Omental fat pad (tissue), 4 donors: ENCODE data around the gene TMEM97. TPM values are rescaled to one million over a fixed set of nuclear protein-coding genes. Genes with fewer than 3 reads are reported as not detected.

Source experiments
- ATAC-seq: fragments of 150-250 bp; one replicate; pipeline ENCODE4 v1.9.1; 2016; ENCODE audit warnings: mild to moderate bottlenecking, moderate library complexity; ENCODE audit not compliant: low FRiP score
- DNase-seq: peaks from one replicate; pipeline ENCODE4 v3.0.0-alpha.2; 2019; ENCODE audit warnings: low spot score
- total RNA-seq, 4 donors: library from RNA; depleted of rRNA; stranded (reverse); fragments of >200 nt; gene quantifications; one replicate each; pipeline ENCODE4 v1.1.0, GENCODE V29; 2016
- TF ChIP-seq, protein P1 (sequence below), 3 donors: fragments of 450-650 bp; IDR thresholded peaks; one replicate each; pipeline ENCODE4 v1.5.1; 2016 to 2017; ENCODE audit warnings: antibody characterized with exemption in 3 of 3, mild to moderate bottlenecking in 3 of 3, moderate library complexity in 2 of 3

The TMEM97 gene
- total RNA-seq, 4 donors from 2014 or later: 3.3 to 10.0 (median 5.1) TPM

DNA sequence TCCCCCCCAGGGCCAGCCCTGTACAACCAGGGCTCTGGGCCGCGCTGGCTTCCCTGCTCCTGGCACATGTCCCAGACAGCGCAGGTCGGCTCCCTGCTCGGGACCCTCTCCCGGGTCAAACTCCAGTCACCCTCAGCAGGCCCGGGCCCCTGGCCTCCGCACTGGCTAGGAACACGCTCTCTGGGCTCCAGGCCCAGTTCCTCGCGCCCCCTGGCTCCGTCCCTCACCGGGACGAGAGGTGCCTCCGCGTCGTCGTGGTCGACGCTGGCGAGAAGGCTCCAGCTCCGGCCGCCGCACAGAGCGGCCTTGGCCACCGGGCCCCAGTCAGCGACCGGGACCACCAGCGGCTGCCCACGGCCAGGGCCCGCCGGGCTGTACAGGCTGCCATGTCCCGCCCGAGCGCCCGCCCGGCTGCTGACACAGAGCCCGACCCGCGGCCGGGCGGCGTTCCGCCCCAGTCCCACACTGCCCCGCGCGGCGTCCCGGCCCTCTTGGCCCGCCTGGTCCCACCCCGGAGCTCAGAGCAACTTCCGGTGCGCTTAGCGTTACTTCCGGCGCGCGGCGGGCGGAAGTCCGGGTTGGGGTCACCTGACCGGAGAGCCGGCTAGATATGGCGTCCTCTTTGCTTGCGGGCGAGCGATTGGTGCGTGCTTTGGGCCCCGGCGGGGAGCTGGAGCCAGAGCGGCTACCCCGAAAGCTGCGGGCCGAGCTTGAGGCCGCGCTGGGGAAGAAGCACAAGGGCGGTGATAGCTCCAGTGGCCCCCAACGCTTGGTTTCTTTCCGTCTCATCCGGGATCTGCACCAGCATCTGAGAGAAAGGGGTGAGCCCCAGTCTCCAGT, 38.3 kb downstream of the TMEM97 start, which contains the start of gene POLDIP2:
Gene POLDIP2, minus strand, starts transcription at position 467 of the 840 bp plus-strand sequence. Its CDS starts 79 bp downstream, at position 388.
- peak; percentile 79 for DNase-seq
- TF ChIP-seq, protein P1, sequence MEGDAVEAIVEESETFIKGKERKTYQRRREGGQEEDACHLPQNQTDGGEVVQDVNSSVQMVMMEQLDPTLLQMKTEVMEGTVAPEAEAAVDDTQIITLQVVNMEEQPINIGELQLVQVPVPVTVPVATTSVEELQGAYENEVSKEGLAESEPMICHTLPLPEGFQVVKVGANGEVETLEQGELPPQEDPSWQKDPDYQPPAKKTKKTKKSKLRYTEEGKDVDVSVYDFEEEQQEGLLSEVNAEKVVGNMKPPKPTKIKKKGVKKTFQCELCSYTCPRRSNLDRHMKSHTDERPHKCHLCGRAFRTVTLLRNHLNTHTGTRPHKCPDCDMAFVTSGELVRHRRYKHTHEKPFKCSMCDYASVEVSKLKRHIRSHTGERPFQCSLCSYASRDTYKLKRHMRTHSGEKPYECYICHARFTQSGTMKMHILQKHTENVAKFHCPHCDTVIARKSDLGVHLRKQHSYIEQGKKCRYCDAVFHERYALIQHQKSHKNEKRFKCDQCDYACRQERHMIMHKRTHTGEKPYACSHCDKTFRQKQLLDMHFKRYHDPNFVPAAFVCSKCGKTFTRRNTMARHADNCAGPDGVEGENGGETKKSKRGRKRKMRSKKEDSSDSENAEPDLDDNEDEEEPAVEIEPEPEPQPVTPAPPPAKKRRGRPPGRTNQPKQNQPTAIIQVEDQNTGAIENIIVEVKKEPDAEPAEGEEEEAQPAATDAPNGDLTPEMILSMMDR (IDR thresholded peaks at IDR 0.05): no peak
- ATAC-seq: peak; percentile 99

DNA sequence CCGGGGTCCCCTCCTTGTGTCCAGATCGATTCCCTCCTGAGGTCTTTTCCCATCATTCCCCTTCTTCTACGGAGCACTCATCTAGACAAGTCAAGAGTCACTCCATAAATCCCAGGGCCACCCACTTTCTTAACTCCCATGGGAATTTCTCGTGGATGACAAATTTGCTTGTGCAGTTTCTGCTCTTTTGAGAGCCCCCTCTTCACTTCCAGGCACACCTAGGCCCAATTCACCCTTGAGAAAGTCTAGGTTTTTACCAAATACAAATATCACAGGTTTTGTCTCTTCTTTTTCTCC, 38.8 kb downstream of the TMEM97 start:
- ATAC-seq: no peak
- TF ChIP-seq, protein P1 (IDR thresholded peaks at IDR 0.05): no peak
- no peak for DNase-seq

DNA sequence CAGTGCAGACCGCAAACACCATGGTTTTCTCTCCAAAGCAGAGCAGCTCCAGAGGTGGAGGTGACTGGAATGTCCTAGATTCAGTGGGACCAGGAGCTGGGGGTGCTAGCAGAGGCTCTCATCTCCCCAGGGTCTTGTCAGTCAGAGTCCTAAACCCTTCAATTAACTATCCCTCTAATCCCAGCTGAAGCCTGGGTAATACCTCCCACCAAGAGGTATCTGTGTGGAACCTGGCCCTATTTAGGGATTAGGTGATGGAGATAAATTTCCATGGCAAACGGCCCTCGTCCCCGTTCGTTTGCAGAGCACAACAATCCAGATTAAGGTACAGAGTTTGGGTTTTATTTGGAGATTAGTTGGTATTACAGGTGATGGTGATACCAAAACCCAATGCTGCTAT, 44.2 kb downstream of the TMEM97 start:
- DNase-seq: no peak
- TF ChIP-seq, protein P1 (IDR thresholded peaks at IDR 0.05): no peak
- no peak for ATAC-seq

DNA sequence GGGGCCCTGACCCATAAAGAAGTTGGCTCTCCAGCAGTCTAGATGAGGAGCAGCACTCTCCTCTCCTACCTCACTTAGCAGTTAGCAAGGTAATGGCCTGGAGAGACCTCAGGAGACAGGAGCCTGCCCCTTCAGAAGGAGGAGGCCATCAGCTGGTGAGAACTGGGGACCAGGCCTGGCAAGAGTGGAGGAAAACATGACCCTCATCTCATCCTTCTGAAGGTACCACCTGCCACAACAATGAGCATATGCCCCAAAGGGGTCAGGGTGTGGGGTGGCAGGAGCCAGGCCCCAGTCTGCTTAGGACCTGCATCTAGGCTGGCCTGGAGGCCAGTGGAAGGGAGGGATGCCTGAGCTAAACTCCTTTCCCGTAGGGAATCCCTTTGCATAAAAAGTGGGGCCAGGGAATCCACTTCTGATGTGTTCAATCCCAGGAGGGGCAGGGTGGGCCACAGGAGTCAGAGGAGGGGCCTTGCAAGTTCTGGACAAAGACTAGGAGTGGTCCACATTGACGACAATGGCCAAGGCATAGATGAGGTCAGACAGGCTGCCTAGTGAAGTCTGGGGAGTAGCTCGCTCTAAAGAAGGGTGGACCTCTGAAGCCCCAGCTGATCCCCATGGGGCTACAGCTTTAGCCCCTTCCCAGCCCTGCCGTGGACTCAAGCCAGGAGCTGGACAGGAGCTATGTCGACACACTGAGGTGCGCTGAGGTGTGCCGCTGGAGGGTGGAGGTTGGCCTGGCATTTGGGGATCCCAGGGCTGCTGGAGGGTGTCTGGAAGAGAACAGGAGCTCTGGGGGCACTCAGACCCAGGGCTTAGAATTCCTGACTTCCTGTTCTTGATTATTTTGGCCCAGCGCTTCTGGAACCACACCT, 45.0 kb downstream of the TMEM97 start:
- DNase-seq: no peak
- TF ChIP-seq, protein P1 (IDR thresholded peaks at IDR 0.05): no peak
- ATAC-seq: no peak

DNA sequence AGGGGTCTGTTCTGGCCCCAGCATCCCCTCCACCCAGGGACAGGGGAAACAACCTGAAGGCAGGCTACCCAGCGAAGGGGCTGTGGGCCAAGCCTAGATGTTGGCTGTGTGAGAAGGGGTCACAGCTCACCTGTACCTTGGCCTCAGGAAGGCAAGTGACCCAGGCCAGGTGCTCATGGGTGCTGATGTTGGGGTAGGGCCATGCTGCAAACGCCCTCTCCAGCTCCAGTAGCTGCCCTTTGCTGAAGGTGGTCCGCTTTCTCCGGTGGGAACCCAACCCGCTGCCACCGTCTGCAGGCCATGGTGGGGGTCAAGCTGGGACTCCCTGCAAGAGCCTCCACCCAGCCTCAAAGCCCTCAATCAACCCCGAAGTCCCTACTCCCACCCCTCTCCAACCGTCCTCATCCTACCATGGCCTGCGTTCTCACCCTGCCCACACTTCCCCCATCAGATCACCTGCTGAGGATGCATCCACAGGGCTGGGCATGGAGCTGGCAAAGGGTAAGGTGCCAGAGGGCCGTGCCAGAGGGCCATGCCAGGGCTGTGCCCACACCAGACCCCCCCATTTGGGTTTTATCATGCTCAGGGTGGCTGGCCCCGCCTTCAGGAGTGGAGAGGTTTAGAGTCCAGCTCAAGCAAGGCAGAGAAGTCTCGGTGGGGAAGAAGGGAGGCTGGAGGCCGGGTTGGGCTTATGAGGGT, 45.8 kb downstream of the TMEM97 start, which contains the start of gene SEBOX:
Gene SEBOX, minus strand, starts transcription at position 535 of the 699 bp plus-strand sequence. Its CDS starts 48 bp downstream, at position 487.
- DNase-seq: no peak
- TF ChIP-seq, protein P1 (IDR thresholded peaks at IDR 0.05): no peak
- no peak for ATAC-seq

DNA sequence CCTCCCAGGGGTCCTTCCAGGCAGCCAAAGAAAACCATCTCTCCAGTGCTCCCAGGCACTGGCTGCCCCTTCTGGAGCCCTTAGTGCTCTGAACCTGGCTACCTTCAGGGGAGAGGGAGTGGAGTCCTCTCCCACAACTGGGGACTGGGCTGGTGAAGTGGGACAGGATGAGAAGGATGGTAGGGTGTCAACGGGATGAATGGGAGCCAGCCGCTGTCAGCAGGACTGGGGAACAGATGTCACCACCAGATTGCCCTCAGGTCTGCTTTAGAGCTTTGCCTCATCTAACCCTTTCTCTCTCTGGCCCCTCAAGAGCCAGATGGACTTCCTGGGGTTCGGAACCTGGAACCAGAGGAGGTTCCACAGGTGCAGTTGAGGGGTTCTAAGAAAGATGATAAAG, 46.5 kb downstream of the TMEM97 start:
- DNase-seq (no peak), ATAC-seq (no peak)
- TF ChIP-seq, protein P1 (IDR thresholded peaks at IDR 0.05): no peak
